COR-L47 (cell line): Measurements from ENCODE around the gene SEMA5A.
"Not testable (repeated sequence)": the region's sequence is repeated elsewhere in the genome, so short reads cannot be mapped to it uniquely, and the experiment has no call there.

Experiments
- DNase-seq: peaks from one replicate; lab custom pipeline; 2025; lab: John Stamatoyannopoulos, UW

The SEMA5A gene

GRCh38 chr5:9358961-9359685 is 186.8 kb downstream of the SEMA5A start:
- DNase-seq, result no peak

- no peak for DNase-seq
Measured at GRCh38 chr5:9356351-9356825, 189.5 kb downstream of the SEMA5A start.

- no peak for DNase-seq
Measured at GRCh38 chr5:9354336-9355081, 191.4 kb downstream of the SEMA5A start.

- DNase-seq, result not testable (repeated sequence)
Measured at GRCh38 chr5:9353048-9353447, 192.8 kb downstream of the SEMA5A start.

GRCh38 chr5:9351546-9351945 is 194.3 kb downstream of the SEMA5A start:
- DNase-seq, result no peak

- no peak for DNase-seq
Measured at GRCh38 chr5:9350301-9350797, 195.5 kb downstream of the SEMA5A start.

GRCh38 chr5:9348401-9348996 is 197.4 kb downstream of the SEMA5A start:
- DNase-seq, result no peak

- no peak for DNase-seq
Measured at GRCh38 chr5:9347541-9348295, 198.2 kb downstream of the SEMA5A start.

- DNase-seq, result no peak
Measured at GRCh38 chr5:9347032-9347431, 198.8 kb downstream of the SEMA5A start.

- no peak for DNase-seq
Measured at GRCh38 chr5:9344751-9345240, 201.1 kb downstream of the SEMA5A start.

- DNase-seq, result no peak
Measured at GRCh38 chr5:9343146-9343850, 202.6 kb downstream of the SEMA5A start.

- DNase-seq, result no peak
Measured at GRCh38 chr5:9342161-9342787, 203.6 kb downstream of the SEMA5A start.

- no peak for DNase-seq
Measured at GRCh38 chr5:9340085-9340484, 205.8 kb downstream of the SEMA5A start.

GRCh38 chr5:9339206-9339818 is 206.6 kb downstream of the SEMA5A start:
- DNase-seq, result no peak

GRCh38 chr5:9338796-9339195 is 207.1 kb downstream of the SEMA5A start:
- DNase-seq, result no peak

- no peak for DNase-seq
Measured at GRCh38 chr5:9337928-9338595, 207.8 kb downstream of the SEMA5A start.

- no peak for DNase-seq
Measured at GRCh38 chr5:9335754-9336495, 209.9 kb downstream of the SEMA5A start.

GRCh38 chr5:9335269-9335668 is 210.6 kb downstream of the SEMA5A start:
- DNase-seq, result no peak

- DNase-seq, result no peak
Measured at GRCh38 chr5:9332026-9332425, 213.8 kb downstream of the SEMA5A start.
